ENCODE data around the gene PARD3B. TPM values are rescaled to one million over a fixed set of nuclear protein-coding genes. Genes with fewer than 3 reads are reported as not detected.

The PARD3B gene
- total and polyA plus RNA-seq, 2 of the 13 experiments (the other 11 are each of a cell fraction or from before 2014, with no cell fraction given), result 0.71 to 2.3 TPM

DNA sequence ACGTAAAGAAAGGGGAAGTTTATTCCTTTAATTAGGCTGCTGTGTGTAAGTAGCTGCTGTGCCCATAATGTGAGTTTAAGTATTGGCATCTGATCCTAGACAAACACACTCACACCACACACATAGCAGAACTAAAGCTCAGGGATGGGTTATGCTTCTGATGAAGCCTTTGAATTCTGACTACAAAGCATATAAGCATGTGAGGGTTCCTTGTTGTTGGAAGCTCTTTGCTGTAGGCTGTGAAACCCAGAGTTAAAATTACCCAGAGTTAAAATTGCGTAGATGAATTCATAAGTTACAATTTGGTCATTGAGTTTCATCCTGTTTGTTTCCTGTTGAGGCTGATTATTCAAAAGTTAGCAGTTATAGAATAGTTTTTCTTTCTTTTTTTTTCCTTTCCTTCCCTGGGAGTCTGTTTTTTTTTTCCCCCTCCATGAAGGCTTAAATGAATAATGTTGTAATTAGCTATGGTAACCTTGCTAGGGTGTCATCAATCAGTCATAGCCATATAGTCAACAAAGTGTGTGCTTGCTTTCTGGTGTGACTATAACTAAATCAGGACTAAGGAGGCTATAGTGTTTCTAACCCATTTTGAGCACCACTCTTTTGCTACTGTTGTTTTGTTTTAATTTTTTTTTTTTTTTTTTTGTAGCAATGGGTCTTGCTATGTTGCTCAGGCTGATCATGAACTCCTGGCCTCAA, 426.1 kb downstream of the PARD3B start (continued):
- TF ChIP-seq, protein P1, sequence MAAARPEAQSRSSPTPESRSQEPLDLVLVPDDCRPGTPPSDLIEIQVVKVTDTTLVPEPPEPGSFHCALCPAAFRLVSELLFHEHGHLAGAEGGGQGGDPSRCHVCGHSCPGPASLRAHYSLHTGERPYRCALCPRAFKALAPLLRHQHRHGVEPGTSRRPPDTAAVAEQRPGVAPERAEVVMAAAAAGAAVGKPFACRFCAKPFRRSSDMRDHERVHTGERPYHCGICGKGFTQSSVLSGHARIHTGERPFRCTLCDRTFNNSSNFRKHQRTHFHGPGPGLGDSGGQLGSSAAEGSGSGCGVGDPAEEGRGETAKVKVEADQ (CRISPR knock-in tag; IDR thresholded peaks at IDR 0.05; ENCODE audit: borderline replicate concordance), result no peak
- no peak for TF ChIP-seq GZF1 (CRISPR knock-in tag; IDR thresholded peaks at IDR 0.05)
- no peak for TF ChIP-seq ZNF274 (CRISPR knock-in tag; IDR thresholded peaks at IDR 0.05)
- TF ChIP-seq ZNF101 (CRISPR knock-in tag; IDR thresholded peaks at IDR 0.05; ENCODE audit: borderline replicate concordance, low read depth), result no peak
- no peak for TF ChIP-seq FOXJ3 (CRISPR knock-in tag; IDR thresholded peaks at IDR 0.05; ENCODE audit: borderline replicate concordance)
- TF ChIP-seq PCBP1 (IDR thresholded peaks at IDR 0.05; ENCODE audit: borderline replicate concordance, low read depth, low read length), result no peak
- no peak for TF ChIP-seq ATF7-NPFF (CRISPR knock-in tag; IDR thresholded peaks at IDR 0.05; ENCODE audit: low read depth)
- no peak for TF ChIP-seq ZNF572 (CRISPR knock-in tag; IDR thresholded peaks at IDR 0.05)

DNA sequence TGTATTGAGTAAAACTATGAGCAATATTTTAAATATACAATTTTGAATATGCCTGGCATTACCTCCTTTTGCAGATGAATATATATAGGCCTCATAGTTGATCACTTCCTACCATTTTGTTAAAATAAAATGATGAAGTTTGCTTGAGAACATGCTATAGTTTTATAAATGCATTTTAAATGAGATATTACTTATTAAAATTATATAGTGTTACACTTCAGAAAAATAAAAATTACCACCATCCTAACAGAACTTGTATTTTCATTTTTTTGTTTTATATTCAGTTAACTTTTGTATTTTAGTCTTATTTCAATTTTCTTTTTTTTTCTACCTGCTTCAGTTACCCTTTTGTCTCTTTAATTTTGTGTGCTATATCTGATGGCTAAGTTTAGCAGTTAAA, 426.9 kb downstream of the PARD3B start:
- no peak for FAIRE-seq
- H2AFZ ChIP-seq (ENCODE audit: low read length), result no peak overlapping the region
- peaks cover 50% of the 10 kb centered on the region for H3K9me3 ChIP-seq (ENCODE audit: low read length)
- intact Hi-C loops (cut with micrococcal nuclease; ENCODE audit: unreplicated experiment), result no loop called here
- no peak for DNase-seq (ENCODE audit: low spot score)
- H3K36me3 ChIP-seq (replicated peaks in 1 of 2; ENCODE audit: control insufficient read depth in 1 of 2, insufficient read depth in 2 of 2, low read length in 2 of 2), result no peaks in the 10 kb centered on the region
- ChIA-PET CTCF (ENCODE audit: low intra/inter-chr PET ratio, low total read pairs) (no interaction called here), POLR2A (no interaction called here)
- H3K9ac ChIP-seq (ENCODE audit: insufficient read depth, low read depth, low read length), result no peak overlapping the region
- no peaks in the 10 kb centered on the region for H3K4me1 ChIP-seq (ENCODE audit: insufficient read depth, low read length)
- no peak for ATAC-seq
- BruUV-seq (replicated peaks), result no TSS peak
- H4K20me1 ChIP-seq (ENCODE audit: insufficient read depth, low read length), result no peaks in the 10 kb centered on the region
- H3K4me3 ChIP-seq (replicated peaks in 1 of 3; ENCODE audit: insufficient read depth in 1 of 3, low read depth in 2 of 3, low read length in 3 of 3), result no peak overlapping the region
- H3K27ac ChIP-seq (ENCODE audit: extremely low read length, insufficient read depth, low read length), result no peak overlapping the region
- in situ Hi-C loops (cut with HindIII; ENCODE audit: extremely low pct_ligation_motif_present, low pct_unique_long_range_greater_than_20kb), result no loop called here
- H3K79me2 ChIP-seq (ENCODE audit: insufficient read depth, low read length), result no peaks in the 10 kb centered on the region
- H3K27me3 ChIP-seq (ENCODE audit: control insufficient read depth in 1 of 2, insufficient read depth in 2 of 2, low read length in 2 of 2), result no peaks in the 10 kb centered on the region
- H3K4me2 ChIP-seq (ENCODE audit: low read depth, low read length), result no peak overlapping the region
- no peak for TF ChIP-seq YY1 (IDR thresholded peaks at IDR 0.05; ENCODE audit: insufficient read depth, insufficient replicate concordance, low read depth, low read length)
- TF ChIP-seq, protein P2, sequence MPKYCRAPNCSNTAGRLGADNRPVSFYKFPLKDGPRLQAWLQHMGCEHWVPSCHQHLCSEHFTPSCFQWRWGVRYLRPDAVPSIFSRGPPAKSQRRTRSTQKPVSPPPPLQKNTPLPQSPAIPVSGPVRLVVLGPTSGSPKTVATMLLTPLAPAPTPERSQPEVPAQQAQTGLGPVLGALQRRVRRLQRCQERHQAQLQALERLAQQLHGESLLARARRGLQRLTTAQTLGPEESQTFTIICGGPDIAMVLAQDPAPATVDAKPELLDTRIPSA (CRISPR knock-in tag; IDR thresholded peaks at IDR 0.05; ENCODE audit: borderline replicate concordance), result no peak
- TF ChIP-seq, protein P3, sequence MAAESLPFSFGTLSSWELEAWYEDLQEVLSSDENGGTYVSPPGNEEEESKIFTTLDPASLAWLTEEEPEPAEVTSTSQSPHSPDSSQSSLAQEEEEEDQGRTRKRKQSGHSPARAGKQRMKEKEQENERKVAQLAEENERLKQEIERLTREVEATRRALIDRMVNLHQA (CRISPR knock-in tag; IDR thresholded peaks at IDR 0.05), result no peak
- TF ChIP-seq, protein P4, sequence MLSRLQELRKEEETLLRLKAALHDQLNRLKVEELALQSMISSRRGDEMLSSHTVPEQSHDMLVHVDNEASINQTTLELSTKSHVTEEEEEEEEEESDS (CRISPR knock-in tag; IDR thresholded peaks at IDR 0.05; ENCODE audit: borderline replicate concordance), result no peak
- no peak for TF ChIP-seq HOXA3 (CRISPR knock-in tag; IDR thresholded peaks at IDR 0.05)
- TF ChIP-seq SYNCRIP (IDR thresholded peaks at IDR 0.05; ENCODE audit: insufficient read depth, low read depth, low read length), result no peak
- TF ChIP-seq TRIM24 (CRISPR knock-in tag; IDR thresholded peaks at IDR 0.05), result no peak
- no peak for TF ChIP-seq ZMYM4 (CRISPR knock-in tag; IDR thresholded peaks at IDR 0.05)
- TF ChIP-seq BHLHE40 (IDR thresholded peaks at IDR 0.05; ENCODE audit: low read length), result no peak
- TF ChIP-seq SOX6 (IDR thresholded peaks at IDR 0.05), result no peak
- TF ChIP-seq SOX6 (CRISPR knock-in tag; IDR thresholded peaks at IDR 0.05), result no peak
- TF ChIP-seq, protein P5, sequence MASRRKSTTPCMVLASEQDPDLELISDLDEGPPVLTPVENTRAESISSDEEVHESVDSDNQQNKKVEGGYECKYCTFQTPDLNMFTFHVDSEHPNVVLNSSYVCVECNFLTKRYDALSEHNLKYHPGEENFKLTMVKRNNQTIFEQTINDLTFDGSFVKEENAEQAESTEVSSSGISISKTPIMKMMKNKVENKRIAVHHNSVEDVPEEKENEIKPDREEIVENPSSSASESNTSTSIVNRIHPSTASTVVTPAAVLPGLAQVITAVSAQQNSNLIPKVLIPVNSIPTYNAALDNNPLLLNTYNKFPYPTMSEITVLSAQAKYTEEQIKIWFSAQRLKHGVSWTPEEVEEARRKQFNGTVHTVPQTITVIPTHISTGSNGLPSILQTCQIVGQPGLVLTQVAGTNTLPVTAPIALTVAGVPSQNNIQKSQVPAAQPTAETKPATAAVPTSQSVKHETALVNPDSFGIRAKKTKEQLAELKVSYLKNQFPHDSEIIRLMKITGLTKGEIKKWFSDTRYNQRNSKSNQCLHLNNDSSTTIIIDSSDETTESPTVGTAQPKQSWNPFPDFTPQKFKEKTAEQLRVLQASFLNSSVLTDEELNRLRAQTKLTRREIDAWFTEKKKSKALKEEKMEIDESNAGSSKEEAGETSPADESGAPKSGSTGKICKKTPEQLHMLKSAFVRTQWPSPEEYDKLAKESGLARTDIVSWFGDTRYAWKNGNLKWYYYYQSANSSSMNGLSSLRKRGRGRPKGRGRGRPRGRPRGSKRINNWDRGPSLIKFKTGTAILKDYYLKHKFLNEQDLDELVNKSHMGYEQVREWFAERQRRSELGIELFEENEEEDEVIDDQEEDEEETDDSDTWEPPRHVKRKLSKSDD (CRISPR knock-in tag; IDR thresholded peaks at IDR 0.05; ENCODE audit: low read depth), result no peak

All from HepG2 (cell line).